HEK293 (cell line): ENCODE data around the gene ISL2.

Experiments used
- KLF9 ChIP-seq: fragments of 450-650 bp; formaldehyde crosslinking; IDR thresholded peaks from 2 replicates; pipeline ENCODE4 v1.5.1; 2016; ENCODE audit warnings: missing biosample characterization, missing genetic modification characterization, low read depth
- YY1 ChIP-seq: fragments of 450-650 bp; formaldehyde crosslinking; IDR thresholded peaks from 2 replicates; pipeline ENCODE4 v1.5.1; 2018; ENCODE audit warnings: missing biosample characterization, missing genetic modification characterization
- ZIC2 ChIP-seq: fragments of 450-650 bp; formaldehyde crosslinking; IDR thresholded peaks from 2 replicates; pipeline ENCODE4 v1.5.1; 2016; ENCODE audit warnings: missing biosample characterization, missing genetic modification characterization
- ZNF121 ChIP-seq: fragments of 450-650 bp; formaldehyde crosslinking; IDR thresholded peaks from 2 replicates; pipeline ENCODE4 v1.5.1; 2016; ENCODE audit warnings: missing biosample characterization, missing genetic modification characterization
- ZNF23 ChIP-seq: fragments of 450-650 bp; formaldehyde crosslinking; IDR thresholded peaks from 2 replicates; pipeline ENCODE4 v1.5.1; 2016; ENCODE audit warnings: missing biosample characterization, missing genetic modification characterization, borderline replicate concordance
- ZNF292 ChIP-seq: fragments of 450-650 bp; formaldehyde crosslinking; IDR thresholded peaks from 2 replicates; pipeline ENCODE4 v1.5.1; 2016; ENCODE audit warnings: low read depth, missing biosample characterization, missing genetic modification characterization, borderline replicate concordance
- ZNF560 ChIP-seq: fragments of 450-650 bp; formaldehyde crosslinking; IDR thresholded peaks from 2 replicates; pipeline ENCODE4 v1.5.1; 2017; ENCODE audit warnings: missing biosample characterization, missing genetic modification characterization, borderline replicate concordance
- ZNF629 ChIP-seq: fragments of 450-650 bp; formaldehyde crosslinking; IDR thresholded peaks from 2 replicates; pipeline ENCODE4 v1.5.1; 2017; ENCODE audit warnings: missing biosample characterization, missing genetic modification characterization
- TF ChIP-seq, protein P1 (sequence below): fragments of 450-650 bp; formaldehyde crosslinking; IDR thresholded peaks from 2 replicates; pipeline ENCODE4 v1.5.1; 2016; ENCODE audit warnings: missing biosample characterization, missing genetic modification characterization
- TF ChIP-seq, protein P2 (sequence below): fragments of 450-650 bp; formaldehyde crosslinking; IDR thresholded peaks from 2 replicates; pipeline ENCODE4 v1.5.1; 2016; ENCODE audit warnings: missing biosample characterization, missing genetic modification characterization
- TF ChIP-seq, protein P3 (sequence below): fragments of 450-650 bp; formaldehyde crosslinking; IDR thresholded peaks from 2 replicates; pipeline ENCODE4 v1.5.1; 2016; ENCODE audit warnings: missing biosample characterization, missing genetic modification characterization, borderline replicate concordance

DNA sequence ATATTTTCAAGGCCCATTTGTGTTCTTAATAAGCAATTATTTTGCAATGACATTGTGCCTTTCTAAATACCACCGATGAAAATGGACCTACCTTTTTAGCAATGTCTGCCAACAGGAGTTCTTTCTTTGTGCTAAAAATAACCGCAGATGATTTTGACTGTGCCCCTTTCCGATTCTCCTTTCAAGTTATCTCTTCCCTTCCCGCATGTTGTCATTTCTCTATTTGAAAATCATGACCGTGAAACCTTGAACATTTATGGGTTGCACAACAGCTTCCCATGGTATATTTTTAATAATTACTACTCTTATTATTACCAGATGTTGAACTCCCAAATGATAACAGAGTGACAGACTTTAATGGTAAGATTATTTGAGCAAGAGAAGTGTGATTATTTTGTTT lies 15.0 kb upstream of the ISL2 start:
- TF ChIP-seq, protein P1, sequence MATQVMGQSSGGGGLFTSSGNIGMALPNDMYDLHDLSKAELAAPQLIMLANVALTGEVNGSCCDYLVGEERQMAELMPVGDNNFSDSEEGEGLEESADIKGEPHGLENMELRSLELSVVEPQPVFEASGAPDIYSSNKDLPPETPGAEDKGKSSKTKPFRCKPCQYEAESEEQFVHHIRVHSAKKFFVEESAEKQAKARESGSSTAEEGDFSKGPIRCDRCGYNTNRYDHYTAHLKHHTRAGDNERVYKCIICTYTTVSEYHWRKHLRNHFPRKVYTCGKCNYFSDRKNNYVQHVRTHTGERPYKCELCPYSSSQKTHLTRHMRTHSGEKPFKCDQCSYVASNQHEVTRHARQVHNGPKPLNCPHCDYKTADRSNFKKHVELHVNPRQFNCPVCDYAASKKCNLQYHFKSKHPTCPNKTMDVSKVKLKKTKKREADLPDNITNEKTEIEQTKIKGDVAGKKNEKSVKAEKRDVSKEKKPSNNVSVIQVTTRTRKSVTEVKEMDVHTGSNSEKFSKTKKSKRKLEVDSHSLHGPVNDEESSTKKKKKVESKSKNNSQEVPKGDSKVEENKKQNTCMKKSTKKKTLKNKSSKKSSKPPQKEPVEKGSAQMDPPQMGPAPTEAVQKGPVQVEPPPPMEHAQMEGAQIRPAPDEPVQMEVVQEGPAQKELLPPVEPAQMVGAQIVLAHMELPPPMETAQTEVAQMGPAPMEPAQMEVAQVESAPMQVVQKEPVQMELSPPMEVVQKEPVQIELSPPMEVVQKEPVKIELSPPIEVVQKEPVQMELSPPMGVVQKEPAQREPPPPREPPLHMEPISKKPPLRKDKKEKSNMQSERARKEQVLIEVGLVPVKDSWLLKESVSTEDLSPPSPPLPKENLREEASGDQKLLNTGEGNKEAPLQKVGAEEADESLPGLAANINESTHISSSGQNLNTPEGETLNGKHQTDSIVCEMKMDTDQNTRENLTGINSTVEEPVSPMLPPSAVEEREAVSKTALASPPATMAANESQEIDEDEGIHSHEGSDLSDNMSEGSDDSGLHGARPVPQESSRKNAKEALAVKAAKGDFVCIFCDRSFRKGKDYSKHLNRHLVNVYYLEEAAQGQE (tag by site-specific recombination) = no peak
- TF ChIP-seq ZNF292 (tag by site-specific recombination) = no peak
- TF ChIP-seq, protein P2, sequence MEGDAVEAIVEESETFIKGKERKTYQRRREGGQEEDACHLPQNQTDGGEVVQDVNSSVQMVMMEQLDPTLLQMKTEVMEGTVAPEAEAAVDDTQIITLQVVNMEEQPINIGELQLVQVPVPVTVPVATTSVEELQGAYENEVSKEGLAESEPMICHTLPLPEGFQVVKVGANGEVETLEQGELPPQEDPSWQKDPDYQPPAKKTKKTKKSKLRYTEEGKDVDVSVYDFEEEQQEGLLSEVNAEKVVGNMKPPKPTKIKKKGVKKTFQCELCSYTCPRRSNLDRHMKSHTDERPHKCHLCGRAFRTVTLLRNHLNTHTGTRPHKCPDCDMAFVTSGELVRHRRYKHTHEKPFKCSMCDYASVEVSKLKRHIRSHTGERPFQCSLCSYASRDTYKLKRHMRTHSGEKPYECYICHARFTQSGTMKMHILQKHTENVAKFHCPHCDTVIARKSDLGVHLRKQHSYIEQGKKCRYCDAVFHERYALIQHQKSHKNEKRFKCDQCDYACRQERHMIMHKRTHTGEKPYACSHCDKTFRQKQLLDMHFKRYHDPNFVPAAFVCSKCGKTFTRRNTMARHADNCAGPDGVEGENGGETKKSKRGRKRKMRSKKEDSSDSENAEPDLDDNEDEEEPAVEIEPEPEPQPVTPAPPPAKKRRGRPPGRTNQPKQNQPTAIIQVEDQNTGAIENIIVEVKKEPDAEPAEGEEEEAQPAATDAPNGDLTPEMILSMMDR (tag by site-specific recombination) = no peak
- TF ChIP-seq ZNF629 (tag by site-specific recombination) = no peak
- no peak for TF ChIP-seq ZNF23 (tag by site-specific recombination)
- no peak for TF ChIP-seq ZNF121 (tag by site-specific recombination)
- no peak for TF ChIP-seq YY1 (tag by site-specific recombination)
- no peak for TF ChIP-seq ZIC2 (tag by site-specific recombination)
- TF ChIP-seq, protein P3, sequence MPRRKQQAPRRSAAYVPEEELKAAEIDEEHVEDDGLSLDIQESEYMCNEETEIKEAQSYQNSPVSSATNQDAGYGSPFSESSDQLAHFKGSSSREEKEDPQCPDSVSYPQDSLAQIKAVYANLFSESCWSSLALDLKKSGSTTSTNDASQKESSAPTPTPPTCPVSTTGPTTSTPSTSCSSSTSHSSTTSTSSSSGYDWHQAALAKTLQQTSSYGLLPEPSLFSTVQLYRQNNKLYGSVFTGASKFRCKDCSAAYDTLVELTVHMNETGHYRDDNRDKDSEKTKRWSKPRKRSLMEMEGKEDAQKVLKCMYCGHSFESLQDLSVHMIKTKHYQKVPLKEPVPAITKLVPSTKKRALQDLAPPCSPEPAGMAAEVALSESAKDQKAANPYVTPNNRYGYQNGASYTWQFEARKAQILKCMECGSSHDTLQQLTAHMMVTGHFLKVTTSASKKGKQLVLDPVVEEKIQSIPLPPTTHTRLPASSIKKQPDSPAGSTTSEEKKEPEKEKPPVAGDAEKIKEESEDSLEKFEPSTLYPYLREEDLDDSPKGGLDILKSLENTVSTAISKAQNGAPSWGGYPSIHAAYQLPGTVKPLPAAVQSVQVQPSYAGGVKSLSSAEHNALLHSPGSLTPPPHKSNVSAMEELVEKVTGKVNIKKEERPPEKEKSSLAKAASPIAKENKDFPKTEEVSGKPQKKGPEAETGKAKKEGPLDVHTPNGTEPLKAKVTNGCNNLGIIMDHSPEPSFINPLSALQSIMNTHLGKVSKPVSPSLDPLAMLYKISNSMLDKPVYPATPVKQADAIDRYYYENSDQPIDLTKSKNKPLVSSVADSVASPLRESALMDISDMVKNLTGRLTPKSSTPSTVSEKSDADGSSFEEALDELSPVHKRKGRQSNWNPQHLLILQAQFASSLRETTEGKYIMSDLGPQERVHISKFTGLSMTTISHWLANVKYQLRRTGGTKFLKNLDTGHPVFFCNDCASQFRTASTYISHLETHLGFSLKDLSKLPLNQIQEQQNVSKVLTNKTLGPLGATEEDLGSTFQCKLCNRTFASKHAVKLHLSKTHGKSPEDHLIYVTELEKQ (tag by site-specific recombination) = no peak
- no peak for TF ChIP-seq ZNF560 (tag by site-specific recombination)
- TF ChIP-seq KLF9 (tag by site-specific recombination) = no peak
